ENCODE data around the gene RNU7-1.
A peak's percentile ranks its signal among the peaks of the same experiment; 100 is the strongest.

RNU7-1 gene

DNA sequence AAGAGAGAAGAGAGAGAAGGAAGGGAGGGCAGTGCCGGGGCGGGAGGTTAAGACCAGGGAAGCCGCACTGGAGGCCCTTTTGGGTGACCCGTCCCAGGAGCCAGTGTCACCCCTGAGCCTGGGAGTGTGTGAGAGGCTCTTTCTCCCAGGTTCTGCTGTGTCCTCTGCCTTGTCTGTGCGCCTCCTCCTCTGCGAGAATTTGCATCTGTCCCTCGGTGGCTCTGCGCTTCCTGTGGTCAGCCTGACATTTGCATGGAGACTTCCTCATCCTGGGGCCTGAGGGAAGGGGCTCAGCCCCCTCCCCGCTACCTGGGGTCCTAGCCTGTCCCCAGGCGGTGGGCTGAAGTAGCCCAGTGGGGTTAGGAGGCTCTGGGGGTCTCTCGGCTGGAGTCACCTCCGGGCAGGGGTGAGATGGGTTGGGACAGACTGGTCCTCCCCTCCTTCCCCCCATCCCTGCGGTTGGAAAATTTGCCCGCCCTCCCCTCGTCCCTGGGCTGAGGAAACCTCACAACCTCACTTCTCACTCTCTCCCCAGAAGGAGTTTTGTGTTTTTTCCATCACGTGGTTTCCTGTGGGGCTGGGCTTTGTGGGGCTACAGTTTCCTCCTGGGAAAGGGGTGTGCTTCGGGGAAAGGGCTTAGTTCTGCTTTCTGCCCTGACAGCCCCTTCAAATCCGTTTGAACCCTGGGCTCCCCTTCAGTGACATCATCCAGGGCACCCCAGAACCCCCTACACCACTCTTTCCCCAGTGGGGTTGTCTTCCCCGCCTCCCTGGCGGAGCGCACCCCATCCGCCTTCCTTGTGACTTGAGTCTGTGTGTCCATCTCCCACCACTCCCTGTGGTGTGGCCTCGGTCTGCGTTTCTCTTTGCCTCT lies 10.1 kb downstream of the RNU7-1 start:
- Histone ChIP-seq H3K23ac (ENCODE audit: low read length) (no peak overlapping the region), H4K8ac (ENCODE audit: low read depth, low read length) (no peak overlapping the region), H3K9ac (ENCODE audit: low read length) (peak overlapping the region; percentile 3), H3K27ac (ENCODE audit: low read depth, low read length) (no peak overlapping the region), H3K18ac (ENCODE audit: low read length) (no peak overlapping the region), H4K5ac (ENCODE audit: low read length) (no peak overlapping the region), H3K4me2 (ENCODE audit: low read length) (no peak overlapping the region), H3K56ac (ENCODE audit: low read length) (peak overlapping the region; percentile 18), H3K36me3 (ENCODE audit: control insufficient read depth, insufficient read depth, low read length) (no peaks in the 10 kb centered on the region), H3K27me3 (ENCODE audit: insufficient read depth, low read length, poor library complexity) (no peaks in the 10 kb centered on the region), H2AK5ac (ENCODE audit: low read length) (no peak overlapping the region), H3K4me3 (ENCODE audit: low read length) (no peak overlapping the region), H2BK120ac (ENCODE audit: low read depth, low read length) (no peak overlapping the region), H2BK5ac (ENCODE audit: low read length) (no peak overlapping the region), H3K4me1 (ENCODE audit: control insufficient read depth, low read depth, low read length) (no peaks in the 10 kb centered on the region), H3K79me1 (ENCODE audit: low read length) (no peaks in the 10 kb centered on the region), H2BK15ac (replicated peaks; ENCODE audit: low read depth) (no peak overlapping the region), H3K79me2 (ENCODE audit: control insufficient read depth, insufficient read depth, low read length) (no peaks in the 10 kb centered on the region), H3K4ac (ENCODE audit: low read depth, low read length) (no peak overlapping the region)
- no peak for DNase-seq
- no CpG with 5 or more reads among the region's 24 CpGs for WGBS (ENCODE audit: extremely low coverage, insufficient coverage, low lambda C conversion rate)

DNA sequence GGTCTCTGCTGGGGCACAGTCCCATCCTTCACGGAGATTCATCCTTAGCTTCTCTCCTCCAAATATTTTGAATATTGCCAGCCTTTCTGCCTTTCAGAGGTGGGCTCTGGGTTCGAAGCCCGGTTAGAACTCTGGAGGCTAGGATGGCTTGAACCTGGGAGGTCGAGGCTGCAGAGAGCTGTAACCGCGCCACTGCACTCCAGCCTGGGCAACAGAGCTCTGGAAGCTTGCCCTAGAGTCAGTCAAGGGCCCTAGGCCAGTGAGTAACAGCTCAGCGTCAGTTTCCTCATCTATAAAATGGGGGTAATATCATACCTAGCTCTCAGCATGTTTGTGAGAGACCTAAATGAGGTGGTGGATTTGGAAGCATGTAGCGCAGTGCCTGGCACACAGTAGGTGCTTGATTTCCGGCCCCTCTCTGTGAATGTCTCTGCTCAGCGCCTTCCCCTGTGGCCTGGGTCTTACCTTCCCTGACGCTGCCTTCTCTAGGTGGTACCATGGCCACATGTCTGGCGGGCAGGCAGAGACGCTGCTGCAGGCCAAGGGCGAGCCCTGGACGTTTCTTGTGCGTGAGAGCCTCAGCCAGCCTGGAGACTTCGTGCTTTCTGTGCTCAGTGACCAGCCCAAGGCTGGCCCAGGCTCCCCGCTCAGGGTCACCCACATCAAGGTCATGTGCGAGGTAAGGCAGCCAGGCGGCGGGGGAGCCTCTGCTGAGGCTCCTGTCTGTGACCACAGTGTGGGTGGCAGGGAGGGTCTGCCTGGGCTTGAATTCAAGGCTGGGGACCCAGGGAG lies 10.9 kb downstream of the RNU7-1 start:
- Histone ChIP-seq H3K27me3 (ENCODE audit: insufficient read depth, low read length, poor library complexity) (no peaks in the 10 kb centered on the region), H2AK5ac (ENCODE audit: low read length) (no peak overlapping the region), H2BK5ac (ENCODE audit: low read length) (no peak overlapping the region), H3K4me3 (ENCODE audit: low read length) (no peak overlapping the region), H3K79me2 (ENCODE audit: control insufficient read depth, insufficient read depth, low read length) (no peaks in the 10 kb centered on the region), H3K56ac (ENCODE audit: low read length) (peak overlapping the region; percentile 25), H2BK120ac (ENCODE audit: low read depth, low read length) (no peak overlapping the region), H4K5ac (ENCODE audit: low read length) (no peak overlapping the region), H3K79me1 (ENCODE audit: low read length) (no peaks in the 10 kb centered on the region), H3K23ac (ENCODE audit: low read length) (no peak overlapping the region), H3K9ac (ENCODE audit: low read length) (no peak overlapping the region), H3K18ac (ENCODE audit: low read length) (no peak overlapping the region), H3K4ac (ENCODE audit: low read depth, low read length) (no peak overlapping the region), H3K36me3 (ENCODE audit: control insufficient read depth, insufficient read depth, low read length) (no peaks in the 10 kb centered on the region), H3K4me1 (ENCODE audit: control insufficient read depth, low read depth, low read length) (no peaks in the 10 kb centered on the region), H4K8ac (ENCODE audit: low read depth, low read length) (no peak overlapping the region), H3K27ac (ENCODE audit: low read depth, low read length) (no peak overlapping the region), H2BK15ac (replicated peaks; ENCODE audit: low read depth) (no peak overlapping the region), H3K4me2 (ENCODE audit: low read length) (no peak overlapping the region)
- no CpG with 5 or more reads among the region's 21 CpGs for WGBS (ENCODE audit: extremely low coverage, insufficient coverage, low lambda C conversion rate)
- no peak for DNase-seq

DNA sequence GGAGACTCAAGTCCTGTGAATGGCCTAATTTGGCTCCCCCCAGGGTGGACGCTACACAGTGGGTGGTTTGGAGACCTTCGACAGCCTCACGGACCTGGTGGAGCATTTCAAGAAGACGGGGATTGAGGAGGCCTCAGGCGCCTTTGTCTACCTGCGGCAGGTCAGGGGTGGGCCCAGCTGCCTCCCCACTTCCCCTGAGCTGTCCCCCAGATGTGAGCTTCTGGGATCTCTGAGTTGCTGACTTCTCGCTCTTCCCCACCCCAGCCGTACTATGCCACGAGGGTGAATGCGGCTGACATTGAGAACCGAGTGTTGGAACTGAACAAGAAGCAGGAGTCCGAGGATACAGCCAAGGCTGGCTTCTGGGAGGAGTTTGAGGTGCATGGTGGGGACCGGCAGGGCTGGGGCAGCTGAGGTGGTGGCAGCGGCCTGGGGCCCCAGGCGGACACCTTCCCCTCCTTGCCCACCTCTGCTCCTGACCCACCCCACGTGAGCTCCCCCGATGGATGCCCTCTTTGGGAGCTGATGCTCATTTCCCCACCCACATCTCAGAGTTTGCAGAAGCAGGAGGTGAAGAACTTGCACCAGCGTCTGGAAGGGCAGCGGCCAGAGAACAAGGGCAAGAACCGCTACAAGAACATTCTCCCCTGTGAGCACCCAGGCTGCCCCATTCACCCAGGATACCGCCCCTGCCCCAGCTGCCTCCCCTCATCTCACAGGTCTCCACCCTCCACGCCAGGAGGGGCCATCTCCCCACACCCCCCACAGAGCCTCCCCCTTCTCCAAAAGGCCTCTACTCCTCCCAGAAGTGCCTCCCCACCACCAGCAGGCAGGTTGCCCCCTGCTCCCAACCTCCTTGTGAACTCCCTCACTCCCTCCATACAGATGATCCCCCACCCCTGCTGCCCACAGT lies 11.7 kb downstream of the RNU7-1 start:
- no peak overlapping the region for H4K8ac ChIP-seq (ENCODE audit: low read depth, low read length)
- H2BK120ac ChIP-seq (ENCODE audit: low read depth, low read length): no peak overlapping the region
- no peaks in the 10 kb centered on the region for H3K79me1 ChIP-seq (ENCODE audit: low read length)
- no peak overlapping the region for H2BK5ac ChIP-seq (ENCODE audit: low read length)
- H3K23ac ChIP-seq (ENCODE audit: low read length): no peak overlapping the region
- no peak overlapping the region for H3K9ac ChIP-seq (ENCODE audit: low read length)
- no peak for DNase-seq
- no peaks in the 10 kb centered on the region for H3K36me3 ChIP-seq (ENCODE audit: control insufficient read depth, insufficient read depth, low read length)
- H3K27me3 ChIP-seq (ENCODE audit: insufficient read depth, low read length, poor library complexity): no peaks in the 10 kb centered on the region
- no peak overlapping the region for H2BK15ac ChIP-seq (replicated peaks; ENCODE audit: low read depth)
- H3K27ac ChIP-seq (ENCODE audit: low read depth, low read length): no peak overlapping the region
- H3K4ac ChIP-seq (ENCODE audit: low read depth, low read length): no peak overlapping the region
- no peak overlapping the region for H2AK5ac ChIP-seq (ENCODE audit: low read length)
- H3K18ac ChIP-seq (ENCODE audit: low read length): no peak overlapping the region
- H3K4me1 ChIP-seq (ENCODE audit: control insufficient read depth, low read depth, low read length): no peaks in the 10 kb centered on the region
- H4K5ac ChIP-seq (ENCODE audit: low read length): no peak overlapping the region
- H3K56ac ChIP-seq (ENCODE audit: low read length): no peak overlapping the region
- no peak overlapping the region for H3K4me2 ChIP-seq (ENCODE audit: low read length)
- no peaks in the 10 kb centered on the region for H3K79me2 ChIP-seq (ENCODE audit: control insufficient read depth, insufficient read depth, low read length)
- WGBS (ENCODE audit: extremely low coverage, insufficient coverage, low lambda C conversion rate): no CpG with 5 or more reads among the region's 22 CpGs
- H3K4me3 ChIP-seq (ENCODE audit: low read length): no peak overlapping the region

DNA sequence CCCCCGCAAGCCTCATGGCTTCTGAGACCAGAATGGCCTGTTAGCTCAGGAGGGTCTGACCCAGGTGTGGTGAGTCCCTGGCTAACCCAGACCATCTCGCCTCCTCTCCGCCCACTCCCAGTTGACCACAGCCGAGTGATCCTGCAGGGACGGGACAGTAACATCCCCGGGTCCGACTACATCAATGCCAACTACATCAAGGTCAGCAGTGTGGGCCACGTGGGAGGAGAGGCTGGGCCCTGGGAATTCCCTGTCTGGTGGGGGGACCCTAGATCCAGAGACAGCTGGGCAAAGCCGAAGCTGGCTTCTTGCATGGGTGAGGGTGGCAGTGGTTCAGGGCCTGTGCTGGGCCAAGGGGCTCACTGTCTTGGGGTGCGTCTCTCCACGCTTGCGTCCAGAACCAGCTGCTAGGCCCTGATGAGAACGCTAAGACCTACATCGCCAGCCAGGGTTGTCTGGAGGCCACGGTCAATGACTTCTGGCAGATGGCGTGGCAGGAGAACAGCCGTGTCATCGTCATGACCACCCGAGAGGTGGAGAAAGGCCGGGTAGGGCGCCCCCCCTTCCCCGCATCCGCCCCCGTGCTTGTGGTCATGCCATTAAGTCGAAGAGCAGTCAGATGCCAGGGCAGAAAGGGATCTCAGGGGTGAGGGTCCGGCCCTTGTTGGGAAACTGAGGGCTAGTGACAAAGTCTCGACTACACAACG lies 12.6 kb downstream of the RNU7-1 start:
- no CpG with 5 or more reads among the region's 28 CpGs for WGBS (ENCODE audit: extremely low coverage, insufficient coverage, low lambda C conversion rate)
- no peak for DNase-seq
- Histone ChIP-seq H3K27me3 (ENCODE audit: insufficient read depth, low read length, poor library complexity) (no peaks in the 10 kb centered on the region), H3K9ac (ENCODE audit: low read length) (no peak overlapping the region), H3K27ac (ENCODE audit: low read depth, low read length) (no peak overlapping the region), H3K18ac (ENCODE audit: low read length) (no peak overlapping the region), H3K79me2 (ENCODE audit: control insufficient read depth, insufficient read depth, low read length) (no peaks in the 10 kb centered on the region), H3K56ac (ENCODE audit: low read length) (no peak overlapping the region), H2BK15ac (replicated peaks; ENCODE audit: low read depth) (no peak overlapping the region), H2BK5ac (ENCODE audit: low read length) (no peak overlapping the region), H3K79me1 (ENCODE audit: low read length) (no peaks in the 10 kb centered on the region), H3K36me3 (ENCODE audit: control insufficient read depth, insufficient read depth, low read length) (no peaks in the 10 kb centered on the region), H2AK5ac (ENCODE audit: low read length) (no peak overlapping the region), H4K5ac (ENCODE audit: low read length) (no peak overlapping the region), H2BK120ac (ENCODE audit: low read depth, low read length) (no peak overlapping the region), H3K23ac (ENCODE audit: low read length) (no peak overlapping the region), H3K4me3 (ENCODE audit: low read length) (no peak overlapping the region), H3K4me1 (ENCODE audit: control insufficient read depth, low read depth, low read length) (peaks cover under 1% of the 10 kb centered on the region), H3K4ac (ENCODE audit: low read depth, low read length) (no peak overlapping the region), H4K8ac (ENCODE audit: low read depth, low read length) (no peak overlapping the region), H3K4me2 (ENCODE audit: low read length) (no peak overlapping the region)

DNA sequence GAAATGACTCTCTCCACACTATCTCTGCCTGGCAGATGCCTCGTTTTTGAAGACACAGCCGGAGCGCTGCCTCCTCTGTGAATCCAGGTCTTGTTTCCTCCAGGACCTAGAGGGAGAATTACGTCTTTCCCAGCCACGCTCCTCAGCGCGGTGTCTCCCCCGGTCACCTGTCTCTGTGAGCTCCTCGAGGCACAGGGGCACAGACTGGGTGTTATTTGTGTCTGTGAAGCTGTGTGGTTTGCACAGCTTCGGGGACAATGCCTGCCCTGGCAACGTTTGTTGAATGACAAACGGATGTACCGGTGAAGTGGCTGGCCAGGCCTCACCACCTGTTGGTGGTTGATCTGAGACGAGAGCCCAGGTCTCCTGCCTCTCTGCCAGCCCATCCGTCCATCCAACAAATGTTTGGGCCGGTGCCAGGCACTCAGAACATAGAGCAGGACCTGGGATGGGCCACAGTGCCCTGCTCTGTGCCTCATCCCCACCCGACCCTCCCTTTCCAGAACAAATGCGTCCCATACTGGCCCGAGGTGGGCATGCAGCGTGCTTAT lies 13.6 kb downstream of the RNU7-1 start:
- no peak overlapping the region for H2AK5ac ChIP-seq (ENCODE audit: low read length)
- no peak overlapping the region for H2BK15ac ChIP-seq (replicated peaks; ENCODE audit: low read depth)
- H3K36me3 ChIP-seq (ENCODE audit: control insufficient read depth, insufficient read depth, low read length): no peaks in the 10 kb centered on the region
- H4K8ac ChIP-seq (ENCODE audit: low read depth, low read length): no peak overlapping the region
- H3K27ac ChIP-seq (ENCODE audit: low read depth, low read length): no peak overlapping the region
- no peak overlapping the region for H3K4me2 ChIP-seq (ENCODE audit: low read length)
- H2BK5ac ChIP-seq (ENCODE audit: low read length): no peak overlapping the region
- H3K56ac ChIP-seq (ENCODE audit: low read length): no peak overlapping the region
- H3K27me3 ChIP-seq (ENCODE audit: insufficient read depth, low read length, poor library complexity): no peaks in the 10 kb centered on the region
- no peak overlapping the region for H2BK120ac ChIP-seq (ENCODE audit: low read depth, low read length)
- H3K23ac ChIP-seq (ENCODE audit: low read length): no peak overlapping the region
- peaks cover 6% of the 10 kb centered on the region for H3K4me1 ChIP-seq (ENCODE audit: control insufficient read depth, low read depth, low read length)
- no peak overlapping the region for H3K18ac ChIP-seq (ENCODE audit: low read length)
- H4K5ac ChIP-seq (ENCODE audit: low read length): no peak overlapping the region
- H3K4ac ChIP-seq (ENCODE audit: low read depth, low read length): no peak overlapping the region
- no CpG with 5 or more reads among the region's 20 CpGs for WGBS (ENCODE audit: extremely low coverage, insufficient coverage, low lambda C conversion rate)
- H3K9ac ChIP-seq (ENCODE audit: low read length): no peak overlapping the region
- H3K79me1 ChIP-seq (ENCODE audit: low read length): no peaks in the 10 kb centered on the region
- no peak for DNase-seq
- H3K79me2 ChIP-seq (ENCODE audit: control insufficient read depth, insufficient read depth, low read length): no peaks in the 10 kb centered on the region
- no peak overlapping the region for H3K4me3 ChIP-seq (ENCODE audit: low read length)
